Stimulated activated CD4-positive, alpha-beta T cell treated with anti-CD3 and anti-CD28 coated beads, Interleukin-2, amount 100 ng/mL, for 48 hours (primary cell): ENCODE measurements around the gene MPRIP.
"Not testable (repeated sequence)": the region's sequence is repeated elsewhere in the genome, so short reads cannot be mapped to it uniquely, and the experiment has no call there.

Experiments used
- DNase-seq, 2 donors: peaks; one replicate each; pipeline ENCODE4 v3.0.0-alpha.2; 2020

The MPRIP gene

GRCh38 chr17:17014748-17015124, 27.5 kb upstream of the MPRIP start:
- not testable (repeated sequence) for DNase-seq

GRCh38 chr17:17015230-17015629, 27.0 kb upstream of the MPRIP start:
- no peak for DNase-seq

GRCh38 chr17:17016199-17017197, 25.8 kb upstream of the MPRIP start:
- DNase-seq = not testable (repeated sequence)

- no peak for DNase-seq
Observed at GRCh38 chr17:17017343-17018014, 24.8 kb upstream of the MPRIP start.

DNA sequence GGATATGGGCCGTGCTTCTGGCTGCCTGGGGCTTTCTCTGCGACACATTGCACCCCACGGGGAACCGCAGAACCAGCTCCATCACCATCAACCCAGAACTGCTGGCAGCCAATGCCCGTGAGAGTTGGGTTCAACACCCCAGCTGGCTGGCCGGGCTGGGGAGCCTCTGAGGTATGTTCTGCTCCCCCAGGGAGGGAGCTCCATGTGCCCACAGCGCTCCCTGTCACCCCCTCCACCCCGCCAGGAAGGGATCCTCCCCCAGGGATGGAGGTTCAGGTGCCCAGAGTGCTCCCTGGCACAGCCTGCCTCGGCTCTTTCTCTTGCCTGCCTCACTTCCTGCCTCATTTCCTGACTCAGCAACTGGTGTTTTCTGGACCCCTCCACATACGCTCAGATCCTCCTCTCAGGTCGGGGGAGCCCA, 24.2 kb upstream of the MPRIP start:
- no peak for DNase-seq

DNA sequence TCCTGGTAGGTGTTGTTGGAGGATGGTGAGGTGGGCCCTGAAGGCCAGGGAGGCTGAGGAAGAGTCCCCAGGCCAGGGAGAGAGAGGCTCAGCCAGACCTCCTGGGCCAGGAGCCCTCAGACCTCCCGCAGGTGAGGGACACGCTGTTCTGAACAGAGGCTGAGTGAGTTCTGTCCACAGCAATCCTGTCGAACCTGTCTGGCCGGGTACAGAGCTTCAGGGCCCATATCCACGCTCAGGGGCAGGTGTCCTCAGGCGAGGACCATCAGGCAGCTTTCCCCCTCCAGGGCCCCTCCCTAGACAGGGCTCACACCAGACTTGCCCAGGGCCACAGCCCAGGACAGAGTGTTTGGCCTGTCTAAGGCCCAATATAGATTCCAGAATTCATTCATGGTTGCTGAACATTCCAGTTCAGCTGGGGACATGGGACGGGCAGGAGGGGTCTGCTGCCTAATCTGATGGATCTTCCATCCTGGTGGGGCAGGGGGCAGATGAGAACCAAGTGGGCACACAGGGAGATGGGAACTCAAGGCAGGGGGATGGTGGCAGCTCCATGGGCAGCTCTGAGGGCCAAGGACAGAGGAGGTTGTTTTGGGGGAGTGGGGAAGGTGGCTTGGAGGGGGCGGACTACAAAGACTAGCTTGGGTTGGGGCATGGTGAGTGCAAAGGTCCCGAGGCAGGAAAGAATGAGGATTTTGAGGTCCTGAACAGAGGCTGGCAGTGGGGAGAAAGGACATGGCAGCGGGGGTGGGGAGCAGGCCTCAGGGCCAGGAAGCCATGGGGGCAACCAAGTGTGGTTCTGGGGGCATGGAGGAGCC, 23.4 kb upstream of the MPRIP start:
- no peak for DNase-seq

DNA sequence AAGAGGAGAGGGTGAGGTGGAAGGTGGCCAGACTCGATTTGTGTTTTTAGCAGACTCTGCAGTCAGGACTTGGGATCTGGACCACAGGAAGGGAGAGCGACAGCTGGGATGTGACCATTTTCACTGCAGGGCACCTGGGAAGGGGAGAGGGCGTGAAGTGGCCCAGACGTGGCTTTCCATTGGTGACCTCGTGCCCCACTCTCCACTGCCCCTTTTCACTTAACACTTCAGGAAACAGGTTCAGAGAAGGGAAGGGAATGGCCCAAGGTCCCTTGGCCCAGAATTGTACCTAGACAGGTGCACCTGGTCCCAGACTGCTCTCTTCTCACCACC, 22.9 kb upstream of the MPRIP start:
- DNase-seq = no peak

DNA sequence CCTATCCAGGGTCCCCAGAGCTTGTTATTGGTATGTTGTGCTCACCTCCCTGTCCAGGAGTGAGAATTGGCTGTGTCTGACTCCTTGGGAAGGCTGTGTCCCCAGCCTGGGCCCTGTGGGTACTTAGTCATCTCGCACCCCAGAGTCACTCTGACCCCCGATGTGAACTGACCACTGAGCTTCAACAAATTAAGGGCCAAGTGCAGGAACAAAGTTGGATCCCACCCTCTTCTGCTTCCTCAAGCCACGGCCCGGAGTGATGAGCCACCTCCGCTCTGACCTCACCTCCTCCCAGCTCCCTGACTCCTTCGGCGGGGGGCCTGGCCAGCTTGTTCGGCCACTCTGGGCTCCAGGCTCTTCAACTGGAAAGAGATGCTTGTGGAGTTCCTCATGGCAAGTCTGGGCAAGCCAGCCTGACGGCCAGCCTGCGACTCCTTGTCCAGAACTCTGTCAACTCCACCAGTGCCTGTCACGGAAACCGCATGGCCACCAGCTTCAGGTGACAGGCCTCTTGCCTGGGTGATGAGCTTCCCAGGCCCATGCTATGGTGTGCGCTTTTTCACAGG, 22.3 kb upstream of the MPRIP start:
- DNase-seq = no peak

GRCh38 chr17:17020821-17021193, 21.4 kb upstream of the MPRIP start:
- no peak for DNase-seq

DNA sequence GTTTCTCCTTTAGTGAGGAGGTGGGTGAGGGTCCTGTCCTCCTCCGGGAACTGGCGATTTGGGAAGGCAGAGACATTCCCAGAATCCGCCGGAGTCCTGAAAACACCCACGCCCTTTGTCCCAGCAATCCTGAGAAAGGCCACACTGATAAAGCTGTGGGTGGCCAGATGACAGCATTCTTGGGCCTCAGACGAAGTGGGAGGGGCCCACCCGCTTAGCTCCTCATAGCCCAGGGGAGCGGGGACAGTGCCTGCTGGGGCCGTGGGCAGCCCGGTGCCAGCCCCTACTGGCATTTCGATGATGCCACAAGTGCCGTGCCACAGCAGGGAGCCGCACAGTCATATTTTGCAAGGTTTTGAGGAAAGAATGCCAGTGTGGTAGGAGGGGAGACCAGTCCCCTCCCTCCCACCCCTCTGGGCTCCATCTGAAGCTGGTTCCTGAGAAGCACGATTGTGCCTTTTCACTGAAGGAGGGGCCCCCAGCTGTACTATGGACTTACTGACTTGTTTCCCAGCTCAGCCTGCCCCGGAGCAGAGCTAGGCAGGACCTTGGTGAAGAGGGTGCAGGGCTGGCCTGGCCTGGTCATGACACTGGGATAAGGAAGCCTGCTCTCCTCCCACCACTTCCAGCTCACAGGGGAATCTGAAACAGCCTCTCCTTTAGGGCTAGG, 20.9 kb upstream of the MPRIP start:
- no peak for DNase-seq

DNA sequence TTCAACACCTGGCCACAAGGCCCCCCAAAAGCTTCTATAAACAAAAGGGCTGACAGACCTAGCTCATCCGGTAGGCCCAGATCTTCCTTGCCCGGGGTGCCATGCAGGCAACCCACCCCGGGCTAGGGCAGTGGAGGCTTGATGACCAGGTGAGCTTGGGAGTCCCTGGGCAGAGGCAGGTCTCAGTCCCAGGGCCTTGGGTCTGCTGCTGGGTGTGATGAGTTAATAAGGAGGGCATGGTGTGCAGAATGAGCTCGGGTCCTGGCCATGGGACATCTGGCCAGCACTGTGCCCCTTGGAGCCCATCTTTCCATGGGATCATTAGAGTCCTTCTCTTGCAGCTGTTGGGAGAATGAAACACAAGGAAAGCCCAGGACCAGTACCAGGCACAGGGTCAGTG, 20.2 kb upstream of the MPRIP start:
- no peak for DNase-seq

DNA sequence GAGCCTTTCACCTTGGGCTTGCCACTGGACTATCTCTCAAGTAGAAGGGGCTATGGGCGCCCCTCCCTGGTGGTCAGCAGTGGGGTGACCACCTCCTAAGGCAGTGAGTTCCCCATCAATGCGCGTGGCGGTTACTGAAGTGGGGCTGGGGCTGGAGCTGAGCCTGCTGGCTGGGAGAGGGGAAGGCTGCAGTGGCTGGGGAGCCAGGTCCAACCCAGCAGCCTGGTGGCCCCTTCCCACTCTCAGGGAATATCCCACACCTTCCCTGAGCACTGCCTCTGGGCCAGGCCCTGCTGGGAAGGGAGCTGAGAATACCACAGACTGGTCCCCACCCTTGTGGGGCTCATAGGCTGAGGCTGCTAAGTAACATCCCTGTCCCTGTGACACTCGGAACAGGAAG, 19.8 kb upstream of the MPRIP start:
- no peak for DNase-seq

DNA sequence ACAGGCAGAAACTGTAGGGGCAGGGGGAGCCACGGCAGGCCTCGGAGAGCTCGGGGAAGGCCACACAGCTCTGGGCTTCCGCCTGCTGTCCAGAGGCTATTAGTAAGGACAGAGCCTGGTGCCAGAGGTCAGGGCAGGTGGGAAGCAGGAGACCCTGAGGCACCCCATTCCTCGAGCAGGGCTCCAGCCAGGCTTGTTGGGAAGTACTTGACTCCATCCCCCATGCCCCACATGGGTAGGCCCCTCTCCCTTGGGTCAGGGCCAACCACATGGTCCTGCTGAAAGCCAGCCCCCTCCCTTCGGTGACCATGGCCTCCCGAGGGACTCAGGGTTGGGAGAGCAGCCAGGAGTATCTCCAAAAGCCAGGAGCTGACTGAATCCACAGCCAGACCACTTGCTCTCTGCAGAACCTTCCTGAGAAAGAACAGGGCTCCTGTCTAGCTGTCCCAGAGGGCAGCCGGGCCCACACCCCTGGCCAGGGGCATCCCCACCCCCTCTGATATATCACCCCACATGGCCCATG, 17.4 kb upstream of the MPRIP start:
- DNase-seq = no peak

DNA sequence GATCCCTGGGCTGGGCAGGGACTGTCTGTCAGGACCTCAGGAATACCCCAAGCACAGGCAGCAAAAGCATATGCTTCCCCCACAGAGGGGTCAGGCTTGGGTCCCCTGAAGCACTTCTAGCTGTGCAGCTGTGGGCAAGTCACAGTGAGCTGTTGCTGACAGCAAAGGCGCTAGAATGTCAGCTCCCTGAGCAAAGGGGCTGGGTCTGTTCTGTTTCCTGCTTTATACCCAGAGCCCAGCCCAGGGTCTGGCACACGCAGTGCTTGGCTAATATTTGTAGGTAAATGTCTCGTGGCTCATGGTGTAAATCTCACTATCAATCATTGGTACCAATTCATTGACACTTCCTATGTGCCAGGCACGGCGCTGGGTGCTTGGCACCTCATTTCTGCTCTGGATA, 16.6 kb upstream of the MPRIP start:
- DNase-seq = no peak

GRCh38 chr17:17026163-17026562, 16.1 kb upstream of the MPRIP start:
- no peak for DNase-seq

DNA sequence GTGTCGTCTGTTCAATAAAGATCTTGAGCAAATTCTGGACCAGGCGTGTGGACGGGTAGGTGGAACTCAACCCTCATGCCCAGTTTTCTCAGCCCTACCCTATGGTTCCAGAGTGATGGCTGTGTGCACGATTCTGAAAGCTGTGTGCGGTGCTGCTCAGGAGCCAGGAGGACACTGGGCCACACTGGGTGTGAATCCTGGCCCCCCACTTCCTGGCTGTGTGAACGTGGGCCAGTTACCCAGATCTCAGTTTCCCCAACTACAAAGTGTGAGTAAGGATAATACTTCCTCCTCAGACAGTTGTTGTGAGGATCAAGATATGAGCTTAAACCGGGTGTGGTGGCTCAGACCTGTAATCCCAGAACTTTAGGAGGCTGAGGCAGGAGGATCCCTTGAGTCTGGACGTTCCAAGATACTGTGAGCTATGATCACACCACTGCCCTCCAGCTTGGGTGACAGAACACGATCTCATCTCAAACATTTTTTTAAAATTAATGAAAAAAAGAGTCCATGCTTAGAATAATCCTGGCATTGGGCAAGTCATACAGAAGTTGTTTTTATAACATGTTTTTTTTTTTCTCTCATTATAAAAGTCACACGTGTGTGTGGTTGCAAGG, 14.7 kb upstream of the MPRIP start:
- no peak for DNase-seq

- DNase-seq = no peak
Observed at GRCh38 chr17:17028059-17028877, 14.0 kb upstream of the MPRIP start.

DNA sequence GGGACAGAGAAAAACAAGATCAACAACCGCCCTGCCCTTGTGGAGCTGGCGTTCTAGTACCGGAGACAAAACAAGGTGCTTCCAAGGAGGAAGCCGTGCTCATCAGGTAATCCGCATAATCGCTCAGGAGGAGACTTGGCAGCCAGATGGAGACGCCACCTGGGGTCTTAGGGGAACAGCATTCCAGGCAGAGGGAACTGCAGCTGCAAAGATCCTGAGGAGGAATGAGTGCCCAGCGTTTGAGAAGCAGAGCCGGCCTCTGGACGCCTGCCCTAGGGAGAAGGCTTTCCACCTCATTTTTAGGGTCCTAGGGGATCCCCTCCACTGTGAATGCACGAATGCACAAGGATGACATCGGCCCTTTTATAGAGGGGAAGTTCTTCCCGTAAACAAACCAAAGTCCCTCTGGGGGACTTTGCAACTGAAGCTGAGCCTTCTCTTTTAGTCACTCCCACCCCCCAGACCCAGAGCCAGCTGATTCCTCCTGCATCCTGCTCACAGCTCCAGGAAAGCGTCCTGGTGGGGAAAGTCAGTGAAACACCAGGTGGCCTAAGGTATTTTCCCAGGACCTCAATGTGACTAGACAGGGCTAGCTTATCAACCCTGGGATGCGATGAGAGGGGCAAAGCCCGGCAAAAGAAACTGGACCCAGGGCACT, 13.2 kb upstream of the MPRIP start:
- DNase-seq = no peak

- no peak for DNase-seq
Observed at GRCh38 chr17:17029938-17030337, 12.3 kb upstream of the MPRIP start.

DNA sequence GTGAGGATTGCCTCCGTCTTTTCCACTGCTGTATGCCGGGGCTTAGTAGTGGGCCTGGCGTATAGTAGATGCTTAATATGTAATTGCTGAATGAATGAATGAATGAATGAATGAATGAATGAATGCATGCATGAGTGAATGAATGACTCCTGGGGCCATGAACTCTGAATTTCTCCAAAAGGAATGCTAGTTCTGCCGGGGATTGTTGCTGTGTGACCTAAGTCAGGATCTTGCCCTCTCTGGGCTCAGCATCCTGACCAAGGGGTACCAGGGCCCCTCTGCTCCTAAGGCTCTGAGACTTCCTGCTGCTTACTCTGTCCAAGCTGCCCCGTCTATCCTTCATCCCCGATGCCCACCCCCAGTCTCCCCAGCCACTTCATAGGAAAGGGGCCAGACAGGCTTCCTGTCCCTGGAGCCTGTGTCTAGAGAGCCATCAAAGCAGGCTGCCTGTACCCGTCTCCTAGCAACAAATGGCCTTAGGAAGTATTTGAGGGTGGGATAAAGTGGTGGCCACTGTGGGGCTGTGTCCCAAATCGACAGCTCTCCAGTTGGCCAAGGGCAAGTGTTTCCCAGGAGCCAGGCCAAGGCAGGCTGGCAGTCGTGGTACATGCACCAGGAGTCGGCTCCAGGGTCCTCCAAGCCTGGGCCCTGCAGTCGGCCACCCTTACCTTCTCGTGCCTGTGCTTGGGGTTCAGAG, 11.6 kb upstream of the MPRIP start:
- DNase-seq = no peak
